NCI-H1105 (cell line): ENCODE measurements around the gene PREB.
"Not testable (repeated sequence)": the region's sequence is repeated elsewhere in the genome, so short reads cannot be mapped to it uniquely, and the experiment has no call there.

Experiments used
- DNase-seq: peaks from one replicate; lab custom pipeline; 2025; lab: John Stamatoyannopoulos, UW

The PREB gene

GRCh38 chr2:27133905-27134780, at the start of gene PREB:
PREB (minus strand) TSS chr2:27134636; CDS start chr2:27134421, 215 bp downstream.
- DNase-seq, result peak; percentile 95

GRCh38 chr2:27184115-27184514, 49.7 kb upstream of the PREB start:
- no peak for DNase-seq

GRCh38 chr2:27182346-27182745, 47.9 kb upstream of the PREB start:
- DNase-seq, result no peak

GRCh38 chr2:27179344-27180000, 45.0 kb upstream of the PREB start:
- DNase-seq, result no peak

GRCh38 chr2:27178469-27178868, 44.0 kb upstream of the PREB start:
- no peak for DNase-seq

- no peak for DNase-seq
Observed at GRCh38 chr2:27177441-27178351, 43.3 kb upstream of the PREB start.

GRCh38 chr2:27175781-27176180, 41.3 kb upstream of the PREB start:
- not testable (repeated sequence) for DNase-seq

GRCh38 chr2:27175330-27175729, 40.9 kb upstream of the PREB start:
- no peak for DNase-seq

GRCh38 chr2:27174638-27175037, 40.2 kb upstream of the PREB start:
- no peak for DNase-seq

- DNase-seq, result no peak
Observed at GRCh38 chr2:27171351-27171848, 37.0 kb upstream of the PREB start.

- no peak for DNase-seq
Observed at GRCh38 chr2:27170581-27171337, 36.3 kb upstream of the PREB start.

GRCh38 chr2:27164960-27165763, 30.7 kb upstream of the PREB start:
- DNase-seq, result no peak

GRCh38 chr2:27162151-27163121, 28.0 kb upstream of the PREB start:
- DNase-seq, result no peak

- no peak for DNase-seq
Observed at GRCh38 chr2:27160191-27160590, 25.8 kb upstream of the PREB start.

GRCh38 chr2:27159271-27159670, 24.8 kb upstream of the PREB start:
- no peak for DNase-seq

- DNase-seq, result no peak
Observed at GRCh38 chr2:27158468-27158867, 24.0 kb upstream of the PREB start.

GRCh38 chr2:27155069-27155520, 20.7 kb upstream of the PREB start:
- DNase-seq, result no peak

GRCh38 chr2:27154488-27154887, 20.1 kb upstream of the PREB start:
- no peak for DNase-seq

GRCh38 chr2:27152796-27153464, 18.5 kb upstream of the PREB start:
- DNase-seq, result no peak
